HepG2 (cell line): Measurements from ENCODE around the gene BRAT1. TPM values are rescaled to one million over a fixed set of nuclear protein-coding genes. Genes with fewer than 3 reads are reported as not detected.
A peak's percentile ranks its signal among the peaks of the same experiment; 100 is the strongest.

Experiments
- CENPX ChIP-seq: sonication (generic); formaldehyde crosslinking; IDR thresholded peaks from 2 replicates; pipeline ENCODE4 v1.9.0; 2021; ENCODE audit warnings: mild to moderate bottlenecking, missing genetic modification reagents, moderate library complexity
- ELF4 ChIP-seq: sonication (generic); formaldehyde crosslinking; IDR thresholded peaks from 2 replicates; pipeline ENCODE4 v1.5.0; 2020; ENCODE audit warnings: missing genetic modification reagents, mild to moderate bottlenecking, moderate library complexity, borderline replicate concordance
- FOSL2 ChIP-seq: sonication (generic); formaldehyde crosslinking; IDR thresholded peaks from 2 replicates; pipeline ENCODE4 v1.4.0; 2020; ENCODE audit warnings: missing genetic modification reagents
- HNF4G ChIP-seq, 2 experiments: sonication (generic) in 1 of 2; formaldehyde crosslinking in 1 of 2; IDR thresholded peaks; 2 replicates each; pipeline versions ENCODE4 v1.4.0 to v1.6.1; 2011 to 2020; ENCODE audit warnings: borderline replicate concordance in 2 of 2, low read depth in 2 of 2, mild to moderate bottlenecking in 2 of 2, low read length in 1 of 2, missing genetic modification reagents in 1 of 2, moderate library complexity in 1 of 2
- KDM2A ChIP-seq: sonication (generic); formaldehyde crosslinking; IDR thresholded peaks from 2 replicates; pipeline ENCODE4 v1.4.0; 2020; ENCODE audit warnings: low read depth, missing genetic modification reagents, borderline replicate concordance
- MED8 ChIP-seq: sonication (generic); formaldehyde crosslinking; IDR thresholded peaks from 2 replicates; pipeline ENCODE4 v1.8.1; 2023; ENCODE audit warnings: mild to moderate bottlenecking, missing genetic modification reagents; ENCODE audit not compliant: insufficient replicate concordance
- NR2F2 ChIP-seq: IDR thresholded peaks from 2 replicates; pipeline ENCODE4 v1.6.1; 2012; ENCODE audit warnings: low read depth, inconsistent platforms, borderline replicate concordance
- SP5 ChIP-seq: IDR thresholded peaks from 2 replicates; pipeline ENCODE4 v1.6.1; 2016; ENCODE audit warnings: low read depth, borderline replicate concordance
- ZKSCAN5 ChIP-seq: sonication (generic); formaldehyde crosslinking; IDR thresholded peaks from 2 replicates; pipeline ENCODE4 v1.5.1; 2020; ENCODE audit warnings: mild to moderate bottlenecking, missing genetic modification reagents
- ZMYM3 ChIP-seq: sonication (generic); formaldehyde crosslinking; IDR thresholded peaks from 2 replicates; pipeline ENCODE4 v1.5.1; 2020; ENCODE audit warnings: mild to moderate bottlenecking, missing genetic modification reagents
- ZNF274 ChIP-seq: sonication (generic); formaldehyde crosslinking; IDR thresholded peaks from 2 replicates; pipeline ENCODE4 v1.5.1; 2020; ENCODE audit warnings: mild to moderate bottlenecking, missing genetic modification reagents
- ZNF543 ChIP-seq: sonication (generic); formaldehyde crosslinking; IDR thresholded peaks from 2 replicates; pipeline ENCODE4 v1.4.0; 2020; ENCODE audit warnings: mild to moderate bottlenecking, missing genetic modification reagents
- ZNF569 ChIP-seq: sonication (generic); formaldehyde crosslinking; IDR thresholded peaks from 2 replicates; pipeline ENCODE4 v1.5.0; 2020; ENCODE audit warnings: mild to moderate bottlenecking, missing genetic modification reagents, moderate library complexity, borderline replicate concordance
- ZNF619 ChIP-seq: sonication (generic); formaldehyde crosslinking; IDR thresholded peaks from 2 replicates; pipeline ENCODE4 v1.4.0; 2020; ENCODE audit warnings: mild to moderate bottlenecking, missing genetic modification reagents
- ZSCAN29 ChIP-seq: sonication (generic); formaldehyde crosslinking; conservative IDR thresholded peaks from 2 replicates; pipeline ENCODE4 v1.4.0; 2020; ENCODE audit warnings: mild to moderate bottlenecking, missing genetic modification reagents
- polyA plus RNA-seq, 8 experiments: library from polyadenylated mRNA; depleted of rRNA in 3 of 8; stranded (reverse) in 7 of 8; unstranded in 1 of 8; fragments of >200 nt; fragmentation: Illumina TruSeq in 4 of 8; extraction: Trizol in 4 of 8; gene quantifications; 2 replicates each; pipeline versions ENCODE4 v1.2.1 to v1.2.3, GENCODE V29; 2011 to 2016; ENCODE audit warnings: low read depth in 4 of 8, missing spikeins in 1 of 8, mixed read lengths in 1 of 8; ENCODE audit not compliant: insufficient read depth in 1 of 8
- total RNA-seq, 5 experiments: library from RNA; depleted of rRNA; stranded (reverse); fragments of >200 nt; fragmentation: Illumina TruSeq; extraction: Trizol; gene quantifications; 2 replicates each; pipeline ENCODE4 v1.2.3, GENCODE V29; 2016; ENCODE audit warnings: low read depth in 1 of 5
- TF ChIP-seq, protein P1 (sequence below): sonication (generic); formaldehyde crosslinking; IDR thresholded peaks from 2 replicates; pipeline ENCODE4 v1.4.0; 2020; ENCODE audit warnings: missing genetic modification reagents
- TF ChIP-seq, protein P2 (sequence below): sonication (generic); formaldehyde crosslinking; IDR thresholded peaks from 2 replicates; pipeline ENCODE4 v1.8.0; 2022; ENCODE audit warnings: missing genetic modification reagents, mild to moderate bottlenecking, moderate library complexity, borderline replicate concordance
- TF ChIP-seq, protein P3 (sequence below): sonication (generic); formaldehyde crosslinking; IDR thresholded peaks from 2 replicates; pipeline ENCODE4 v1.4.0; 2020; ENCODE audit warnings: mild to moderate bottlenecking, missing genetic modification reagents

Gene BRAT1
- total and polyA plus RNA-seq, 2 of the 13 experiments (the other 11 are each of a cell fraction or from before 2014, with no cell fraction given), result 10.2 to 20.3 TPM

DNA sequence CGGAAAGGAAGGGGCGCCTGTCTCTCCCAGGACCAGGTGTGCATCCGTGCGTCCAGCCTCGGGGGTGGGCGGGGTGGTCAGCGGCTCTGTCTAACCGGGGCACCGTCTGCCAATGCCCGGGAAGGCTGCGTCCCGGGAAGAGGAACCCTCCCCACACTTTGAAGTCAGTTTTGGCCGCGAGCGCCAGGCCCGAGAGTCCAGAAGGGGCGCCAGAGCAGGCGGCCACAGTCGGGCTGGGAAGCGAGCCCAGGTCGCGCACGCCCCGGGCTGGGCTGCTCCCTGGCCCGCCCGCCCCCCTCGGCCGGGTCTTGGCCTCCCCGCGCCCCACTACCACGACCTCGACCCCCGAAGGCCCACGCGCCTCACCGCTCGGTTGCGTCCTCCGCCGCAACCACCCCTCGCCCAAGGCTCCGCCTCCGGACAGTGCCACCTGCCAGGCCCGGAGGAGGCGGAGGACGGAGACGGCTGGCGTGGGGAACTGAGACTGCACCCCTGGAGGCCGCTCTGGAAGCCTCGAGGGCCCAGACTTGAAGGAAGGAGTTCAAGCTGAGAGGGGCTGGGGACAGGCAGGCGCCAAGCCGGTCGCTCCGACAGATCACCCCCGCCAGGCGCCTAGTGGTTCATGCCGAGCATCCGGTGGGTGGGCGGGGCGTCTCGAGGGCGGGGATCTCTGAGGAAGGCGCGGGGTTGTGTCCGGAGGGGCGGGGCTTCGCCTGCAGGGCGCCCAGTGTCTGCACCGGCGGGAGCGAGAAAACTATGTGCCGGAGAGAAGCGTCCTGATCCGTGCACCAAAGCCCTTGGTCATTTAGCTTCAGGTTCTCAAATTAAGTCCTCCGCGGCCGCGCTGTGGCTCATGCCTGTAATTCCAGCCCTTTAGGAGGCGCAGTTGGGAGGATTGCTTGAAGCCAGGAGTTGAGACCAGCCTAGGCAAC lies at the start of gene BRAT1 (continued):
- TF ChIP-seq, protein P1, sequence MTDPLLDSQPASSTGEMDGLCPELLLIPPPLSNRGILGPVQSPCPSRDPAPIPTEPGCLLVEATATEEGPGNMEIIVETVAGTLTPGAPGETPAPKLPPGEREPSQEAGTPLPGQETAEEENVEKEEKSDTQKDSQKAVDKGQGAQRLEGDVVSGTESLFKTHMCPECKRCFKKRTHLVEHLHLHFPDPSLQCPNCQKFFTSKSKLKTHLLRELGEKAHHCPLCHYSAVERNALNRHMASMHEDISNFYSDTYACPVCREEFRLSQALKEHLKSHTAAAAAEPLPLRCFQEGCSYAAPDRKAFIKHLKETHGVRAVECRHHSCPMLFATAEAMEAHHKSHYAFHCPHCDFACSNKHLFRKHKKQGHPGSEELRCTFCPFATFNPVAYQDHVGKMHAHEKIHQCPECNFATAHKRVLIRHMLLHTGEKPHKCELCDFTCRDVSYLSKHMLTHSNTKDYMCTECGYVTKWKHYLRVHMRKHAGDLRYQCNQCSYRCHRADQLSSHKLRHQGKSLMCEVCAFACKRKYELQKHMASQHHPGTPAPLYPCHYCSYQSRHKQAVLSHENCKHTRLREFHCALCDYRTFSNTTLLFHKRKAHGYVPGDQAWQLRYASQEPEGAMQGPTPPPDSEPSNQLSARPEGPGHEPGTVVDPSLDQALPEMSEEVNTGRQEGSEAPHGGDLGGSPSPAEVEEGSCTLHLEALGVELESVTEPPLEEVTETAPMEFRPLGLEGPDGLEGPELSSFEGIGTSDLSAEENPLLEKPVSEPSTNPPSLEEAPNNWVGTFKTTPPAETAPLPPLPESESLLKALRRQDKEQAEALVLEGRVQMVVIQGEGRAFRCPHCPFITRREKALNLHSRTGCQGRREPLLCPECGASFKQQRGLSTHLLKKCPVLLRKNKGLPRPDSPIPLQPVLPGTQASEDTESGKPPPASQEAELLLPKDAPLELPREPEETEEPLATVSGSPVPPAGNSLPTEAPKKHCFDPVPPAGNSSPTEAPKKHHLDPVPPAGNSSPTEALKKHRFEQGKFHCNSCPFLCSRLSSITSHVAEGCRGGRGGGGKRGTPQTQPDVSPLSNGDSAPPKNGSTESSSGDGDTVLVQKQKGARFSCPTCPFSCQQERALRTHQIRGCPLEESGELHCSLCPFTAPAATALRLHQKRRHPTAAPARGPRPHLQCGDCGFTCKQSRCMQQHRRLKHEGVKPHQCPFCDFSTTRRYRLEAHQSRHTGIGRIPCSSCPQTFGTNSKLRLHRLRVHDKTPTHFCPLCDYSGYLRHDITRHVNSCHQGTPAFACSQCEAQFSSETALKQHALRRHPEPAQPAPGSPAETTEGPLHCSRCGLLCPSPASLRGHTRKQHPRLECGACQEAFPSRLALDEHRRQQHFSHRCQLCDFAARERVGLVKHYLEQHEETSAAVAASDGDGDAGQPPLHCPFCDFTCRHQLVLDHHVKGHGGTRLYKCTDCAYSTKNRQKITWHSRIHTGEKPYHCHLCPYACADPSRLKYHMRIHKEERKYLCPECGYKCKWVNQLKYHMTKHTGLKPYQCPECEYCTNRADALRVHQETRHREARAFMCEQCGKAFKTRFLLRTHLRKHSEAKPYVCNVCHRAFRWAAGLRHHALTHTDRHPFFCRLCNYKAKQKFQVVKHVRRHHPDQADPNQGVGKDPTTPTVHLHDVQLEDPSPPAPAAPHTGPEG (CRISPR knock-in tag), result 0 out of 2 replicates have a peak, but pooled peaks have one; percentile 25
- 0 out of 2 replicates have a peak, but pooled peaks have one; percentile 7 for TF ChIP-seq FOSL2 (CRISPR knock-in tag)
- no peak for TF ChIP-seq HNF4G (IDR thresholded peaks at IDR 0.05; ENCODE audit: borderline replicate concordance, low read depth, low read length)
- peak; percentile 66; the same call in 1 of the 2 replicates for TF ChIP-seq HNF4G (CRISPR knock-in tag; IDR thresholded peaks at IDR 0.05; ENCODE audit: borderline replicate concordance, low read depth)
- TF ChIP-seq CENPX (CRISPR knock-in tag), result no peak
- TF ChIP-seq ZKSCAN5 (CRISPR knock-in tag), result peak; percentile 65; the same call in 1 of the 2 replicates
- TF ChIP-seq ZNF543 (CRISPR knock-in tag), result peak; percentile 94
- peak; percentile 55 for TF ChIP-seq ZNF619
- no peak for TF ChIP-seq NR2F2
- TF ChIP-seq ZNF569 (CRISPR knock-in tag), result no peak
- TF ChIP-seq KDM2A (CRISPR knock-in tag), result peak; percentile 63
- TF ChIP-seq MED8, result peak; percentile 77
- 0 out of 2 replicates have a peak, but pooled peaks have one; percentile 68 for TF ChIP-seq ZSCAN29
- TF ChIP-seq, protein P2, sequence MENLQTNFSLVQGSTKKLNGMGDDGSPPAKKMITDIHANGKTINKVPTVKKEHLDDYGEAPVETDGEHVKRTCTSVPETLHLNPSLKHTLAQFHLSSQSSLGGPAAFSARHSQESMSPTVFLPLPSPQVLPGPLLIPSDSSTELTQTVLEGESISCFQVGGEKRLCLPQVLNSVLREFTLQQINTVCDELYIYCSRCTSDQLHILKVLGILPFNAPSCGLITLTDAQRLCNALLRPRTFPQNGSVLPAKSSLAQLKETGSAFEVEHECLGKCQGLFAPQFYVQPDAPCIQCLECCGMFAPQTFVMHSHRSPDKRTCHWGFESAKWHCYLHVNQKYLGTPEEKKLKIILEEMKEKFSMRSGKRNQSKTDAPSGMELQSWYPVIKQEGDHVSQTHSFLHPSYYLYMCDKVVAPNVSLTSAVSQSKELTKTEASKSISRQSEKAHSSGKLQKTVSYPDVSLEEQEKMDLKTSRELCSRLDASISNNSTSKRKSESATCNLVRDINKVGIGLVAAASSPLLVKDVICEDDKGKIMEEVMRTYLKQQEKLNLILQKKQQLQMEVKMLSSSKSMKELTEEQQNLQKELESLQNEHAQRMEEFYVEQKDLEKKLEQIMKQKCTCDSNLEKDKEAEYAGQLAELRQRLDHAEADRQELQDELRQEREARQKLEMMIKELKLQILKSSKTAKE, result 0 out of 2 replicates have a peak, but pooled peaks have one; percentile 24
- peak; percentile 66; the same call in 1 of the 2 replicates for TF ChIP-seq ZNF274 (CRISPR knock-in tag)
- TF ChIP-seq ELF4, result no peak
- peak; percentile 54; the same call in 1 of the 2 replicates for TF ChIP-seq SP5 (CRISPR knock-in tag)
- 0 out of 2 replicates have a peak, but pooled peaks have one; percentile 39 for TF ChIP-seq ZMYM3 (CRISPR knock-in tag)
- TF ChIP-seq, protein P3, sequence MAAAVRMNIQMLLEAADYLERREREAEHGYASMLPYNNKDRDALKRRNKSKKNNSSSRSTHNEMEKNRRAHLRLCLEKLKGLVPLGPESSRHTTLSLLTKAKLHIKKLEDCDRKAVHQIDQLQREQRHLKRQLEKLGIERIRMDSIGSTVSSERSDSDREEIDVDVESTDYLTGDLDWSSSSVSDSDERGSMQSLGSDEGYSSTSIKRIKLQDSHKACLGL (CRISPR knock-in tag), result peak; percentile 64; the same call in 1 of the 2 replicates
